Measurements from ENCODE around the gene MBD6.

The MBD6 gene

DNA sequence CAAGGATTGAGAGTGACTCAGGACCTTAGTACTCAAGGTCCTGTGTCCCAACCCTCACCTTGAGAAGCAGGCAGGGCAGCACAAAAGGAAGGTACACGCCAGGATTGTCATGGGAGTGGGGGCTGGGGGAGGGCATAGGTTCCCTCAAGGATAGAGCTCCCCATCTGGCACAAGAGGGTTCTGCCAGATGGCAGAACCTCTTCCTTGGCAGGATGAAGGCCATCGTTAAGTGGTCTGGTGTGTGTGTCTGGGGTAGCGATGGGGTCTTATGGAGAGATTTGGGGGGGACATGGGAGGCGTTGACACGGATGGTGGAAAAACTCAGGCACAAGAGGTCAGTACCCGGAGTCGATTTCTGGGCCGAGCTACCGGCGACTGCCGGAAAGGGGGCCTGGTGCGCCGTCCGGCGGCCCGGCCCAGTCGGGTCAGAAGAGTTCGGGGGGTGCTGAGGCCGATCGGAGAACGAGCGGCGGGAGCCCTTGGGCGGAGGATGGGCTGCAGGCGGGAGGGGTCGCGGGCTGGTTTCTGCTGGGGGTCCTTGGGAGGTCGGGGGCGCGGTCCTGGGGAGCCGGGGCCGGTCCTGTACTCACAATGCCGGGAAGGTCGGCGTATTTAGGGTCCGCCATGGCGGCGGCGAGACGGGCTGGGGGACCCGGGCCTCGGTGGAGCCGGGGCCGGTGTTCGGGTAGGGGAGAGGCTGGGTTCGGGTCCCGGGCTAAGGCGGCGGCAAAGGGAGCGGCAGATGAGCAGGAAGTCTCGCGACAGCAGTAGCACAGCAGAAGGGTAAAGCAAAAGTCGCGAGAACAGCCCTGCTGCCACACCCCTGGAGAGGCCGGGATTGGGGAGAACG, 24.0 kb downstream of the MBD6 start, which contains the start of gene DCTN2:
Gene DCTN2, minus strand, starts transcription at position 755 of the 850 bp plus-strand sequence. Its CDS starts 129 bp downstream, at position 626.
- peak; percentile 98 for DNase-seq (ENCODE audit: low read depth)
- H3K4me3 ChIP-seq (ENCODE audit: low read length) = peak within 1 kb of the TSS; percentile 81
- TF ChIP-seq, protein P1, sequence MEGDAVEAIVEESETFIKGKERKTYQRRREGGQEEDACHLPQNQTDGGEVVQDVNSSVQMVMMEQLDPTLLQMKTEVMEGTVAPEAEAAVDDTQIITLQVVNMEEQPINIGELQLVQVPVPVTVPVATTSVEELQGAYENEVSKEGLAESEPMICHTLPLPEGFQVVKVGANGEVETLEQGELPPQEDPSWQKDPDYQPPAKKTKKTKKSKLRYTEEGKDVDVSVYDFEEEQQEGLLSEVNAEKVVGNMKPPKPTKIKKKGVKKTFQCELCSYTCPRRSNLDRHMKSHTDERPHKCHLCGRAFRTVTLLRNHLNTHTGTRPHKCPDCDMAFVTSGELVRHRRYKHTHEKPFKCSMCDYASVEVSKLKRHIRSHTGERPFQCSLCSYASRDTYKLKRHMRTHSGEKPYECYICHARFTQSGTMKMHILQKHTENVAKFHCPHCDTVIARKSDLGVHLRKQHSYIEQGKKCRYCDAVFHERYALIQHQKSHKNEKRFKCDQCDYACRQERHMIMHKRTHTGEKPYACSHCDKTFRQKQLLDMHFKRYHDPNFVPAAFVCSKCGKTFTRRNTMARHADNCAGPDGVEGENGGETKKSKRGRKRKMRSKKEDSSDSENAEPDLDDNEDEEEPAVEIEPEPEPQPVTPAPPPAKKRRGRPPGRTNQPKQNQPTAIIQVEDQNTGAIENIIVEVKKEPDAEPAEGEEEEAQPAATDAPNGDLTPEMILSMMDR (IDR thresholded peaks at IDR 0.05; ENCODE audit: insufficient read depth, low read depth, low read length, missing control alignments) = peak; percentile 39

DNA sequence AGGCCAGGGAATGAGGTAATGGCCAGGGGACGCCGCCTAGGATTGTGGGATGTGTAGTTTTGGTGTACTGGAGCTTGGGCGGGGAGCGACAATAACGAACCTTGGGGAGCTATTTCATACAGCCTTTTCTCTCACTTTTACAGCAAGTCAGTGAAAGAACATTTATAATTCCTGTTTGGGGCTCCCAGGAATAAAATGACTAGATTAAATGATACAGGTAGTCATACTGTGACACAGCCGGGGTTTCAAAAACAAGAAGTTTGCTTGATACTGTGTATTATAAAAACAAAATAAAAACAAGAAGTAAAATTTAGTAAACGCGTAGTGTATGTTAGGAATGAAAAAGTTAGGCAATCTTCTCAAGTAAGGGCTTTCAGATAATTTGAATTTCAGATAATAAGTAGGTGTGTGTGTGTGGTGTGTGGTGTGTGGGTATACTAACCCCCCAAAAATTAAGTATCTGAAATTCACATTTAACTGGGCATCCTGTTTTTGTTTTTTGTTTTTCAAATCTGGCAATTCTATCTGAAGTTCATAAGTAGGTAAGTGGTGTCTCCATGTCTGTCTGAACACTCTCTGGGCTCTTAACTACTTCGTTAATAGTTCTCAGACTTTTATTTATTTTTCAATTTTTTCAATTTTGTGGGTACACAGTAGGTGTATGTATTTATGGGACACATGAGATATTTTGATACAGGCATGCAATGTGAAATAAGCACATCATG, 24.8 kb downstream of the MBD6 start:
- no peak for DNase-seq (ENCODE audit: low read depth)
- peak overlapping the region; percentile 81 for H3K4me3 ChIP-seq (ENCODE audit: low read length)
- TF ChIP-seq, protein P1 (IDR thresholded peaks at IDR 0.05; ENCODE audit: insufficient read depth, low read depth, low read length, missing control alignments) = no peak

DNA sequence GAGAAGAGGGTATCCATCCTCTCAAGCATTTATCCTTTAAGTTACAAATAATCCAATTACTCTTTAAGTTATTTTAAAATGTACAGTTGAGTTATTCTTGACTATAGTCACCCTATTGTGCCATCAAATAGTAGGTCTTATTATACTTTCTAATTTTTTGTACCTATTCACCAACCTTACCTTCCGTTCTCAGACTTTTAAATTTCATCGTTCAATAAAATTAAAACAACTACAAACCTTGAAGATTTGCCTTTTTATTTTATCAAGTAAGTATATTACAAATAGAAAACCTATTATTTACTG, 25.3 kb downstream of the MBD6 start:
- DNase-seq (ENCODE audit: low read depth) = no peak
- no peak overlapping the region for H3K4me3 ChIP-seq (ENCODE audit: low read length)
- TF ChIP-seq, protein P1 (IDR thresholded peaks at IDR 0.05; ENCODE audit: insufficient read depth, low read depth, low read length, missing control alignments) = no peak

DNA sequence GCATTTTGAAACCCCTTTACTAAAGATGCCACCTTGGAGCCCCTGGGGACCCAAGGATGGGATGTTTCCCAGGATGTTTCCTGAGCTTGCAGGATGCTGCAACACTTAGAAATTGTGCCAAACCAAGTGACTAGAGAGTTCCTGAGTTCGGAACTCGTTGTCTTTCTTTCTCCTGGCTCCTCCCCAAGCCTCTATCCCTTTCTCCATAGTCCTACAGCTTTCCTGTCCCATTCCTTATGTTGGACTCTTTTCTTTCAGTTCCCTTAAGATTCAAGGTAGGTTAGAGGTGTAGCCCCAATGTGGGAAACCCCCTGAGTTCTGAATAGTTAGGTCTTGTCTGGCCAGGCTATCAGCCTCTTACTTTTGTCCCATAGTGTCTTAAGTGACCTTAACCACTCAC, 25.9 kb downstream of the MBD6 start:
- TF ChIP-seq, protein P1 (IDR thresholded peaks at IDR 0.05; ENCODE audit: insufficient read depth, low read depth, low read length, missing control alignments) = no peak
- H3K4me3 ChIP-seq (ENCODE audit: low read length) = no peak overlapping the region
- DNase-seq (ENCODE audit: low read depth) = no peak

DNA sequence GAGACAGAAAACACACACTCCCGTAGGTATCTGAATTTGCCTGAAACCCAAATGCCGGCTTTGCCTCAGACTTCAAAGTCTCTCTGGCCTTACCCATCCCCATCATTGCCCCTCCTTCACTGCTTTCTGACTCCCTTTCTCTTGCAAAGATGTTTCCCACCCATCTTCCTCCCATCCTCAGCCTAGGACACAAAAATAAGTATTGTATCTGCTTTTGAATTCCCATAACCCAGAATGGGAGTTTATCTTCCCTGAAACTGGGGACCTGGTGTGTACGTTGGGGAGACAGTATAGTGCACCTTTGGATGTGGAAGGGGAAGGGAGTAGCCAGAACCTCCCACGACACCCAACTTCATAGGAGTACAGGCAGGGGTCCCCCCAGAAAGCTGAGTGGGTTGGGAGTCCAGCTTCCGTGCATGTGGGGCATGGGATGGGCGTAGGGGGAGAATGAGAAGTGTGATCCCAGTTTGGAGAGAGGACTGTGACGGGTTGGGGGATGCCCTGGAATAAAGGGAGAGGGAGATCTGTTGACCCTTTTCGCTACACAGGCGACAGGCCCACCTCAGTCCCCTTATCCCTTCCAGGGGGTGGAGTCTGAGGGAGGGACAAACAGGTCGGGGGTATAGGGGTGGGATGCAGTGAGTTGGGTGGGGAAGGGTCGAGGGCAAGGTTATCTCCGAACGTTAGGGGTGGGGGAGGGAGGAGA, 26.7 kb downstream of the MBD6 start:
- TF ChIP-seq, protein P1 (IDR thresholded peaks at IDR 0.05; ENCODE audit: insufficient read depth, low read depth, low read length, missing control alignments) = no peak
- DNase-seq (ENCODE audit: low read depth) = no peak
- no peak overlapping the region for H3K4me3 ChIP-seq (ENCODE audit: low read length)

DNA sequence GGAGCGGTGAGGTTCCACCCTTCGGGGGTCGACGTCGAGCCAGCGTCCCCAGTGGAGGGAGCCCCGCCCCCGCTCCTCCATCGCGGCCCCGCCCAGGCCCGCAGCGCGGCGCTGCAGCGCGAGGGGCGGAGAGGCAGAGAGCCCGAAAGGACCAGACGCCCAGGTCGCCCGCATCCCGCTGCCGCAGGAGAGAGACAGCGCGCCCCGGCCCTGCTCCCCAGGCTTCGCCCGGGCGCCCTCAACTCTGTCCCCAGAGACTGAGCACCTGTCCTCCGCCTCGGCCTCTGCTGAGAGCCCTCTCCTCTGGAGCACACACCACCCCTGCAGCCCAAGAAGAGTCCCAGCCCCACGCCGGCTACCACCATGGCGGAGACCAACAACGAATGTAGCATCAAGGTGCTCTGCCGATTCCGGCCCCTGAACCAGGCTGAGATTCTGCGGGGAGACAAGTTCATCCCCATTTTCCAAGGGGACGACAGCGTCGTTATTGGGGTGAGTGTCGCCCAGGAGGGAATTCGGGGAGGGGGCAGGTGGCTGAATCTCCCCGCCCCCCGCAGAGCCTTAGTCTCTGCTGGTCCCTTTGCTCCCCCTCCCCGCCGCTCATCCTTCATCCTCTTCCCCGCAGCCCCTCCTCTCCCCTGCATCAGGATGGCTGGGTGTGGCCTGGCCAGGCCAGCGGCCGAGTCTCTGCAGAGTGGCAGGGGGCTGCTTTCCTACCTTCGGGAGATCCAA, 27.5 kb downstream of the MBD6 start, which contains the start of gene KIF5A:
Gene KIF5A, plus strand, starts transcription at position 136 of the 732 bp plus-strand sequence. Its CDS starts 228 bp downstream, at position 364.
- no peak for DNase-seq (ENCODE audit: low read depth)
- TF ChIP-seq, protein P1 (IDR thresholded peaks at IDR 0.05; ENCODE audit: insufficient read depth, low read depth, low read length, missing control alignments) = no peak
- peak within 1 kb of the TSS; percentile 16 for H3K4me3 ChIP-seq (ENCODE audit: low read length)

All from epithelial cell of esophagus (primary cell).